GM12892 (cell line): Measurements from ENCODE around the gene HBS1L.

Source experiments
- POLR2A ChIP-seq: IDR thresholded peaks from 2 replicates; pipeline ENCODE4 v1.6.1; 2011; ENCODE audit warnings: low read depth, low read length, control low read depth
- POLR2AphosphoS5 ChIP-seq: IDR thresholded peaks from 2 replicates; pipeline ENCODE4 v1.6.1; 2011; ENCODE audit warnings: low read depth, low read length, control low read depth
- TAF1 ChIP-seq: IDR thresholded peaks from 2 replicates; pipeline ENCODE4 v1.6.1; 2011; ENCODE audit warnings: low read depth, mild to moderate bottlenecking, control low read depth, low read length, borderline replicate concordance

DNA sequence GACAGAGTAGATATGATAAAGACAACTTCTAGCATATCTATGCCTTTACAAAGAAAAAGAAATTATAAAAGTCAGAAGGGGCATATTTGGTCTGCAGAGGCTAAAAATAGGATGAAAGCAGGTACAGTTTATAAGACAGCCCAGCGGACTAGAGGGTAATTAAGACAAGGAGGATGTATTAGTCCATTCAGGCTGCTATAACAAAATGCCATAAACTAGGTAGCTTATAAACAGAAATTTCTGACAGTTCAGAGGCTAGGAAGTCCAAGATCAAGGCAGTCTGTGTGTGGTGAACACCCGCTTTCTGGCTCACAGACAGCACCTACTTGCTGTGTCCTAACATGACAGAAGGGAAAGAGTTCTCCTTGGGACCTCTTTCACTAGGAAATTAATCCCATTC is 5.7 kb downstream of the HBS1L start:
- no peak for TF ChIP-seq POLR2A
- no peak for TF ChIP-seq TAF1
- TF ChIP-seq POLR2AphosphoS5, result no peak
